Tibial artery (tissue), 4 donors: ENCODE measurements around the gene LTBP2.

Experiments used
- DNase-seq, 2 donors: peaks; one replicate each; pipeline ENCODE4 v3.0.0-alpha.2; 2019
- H3K27ac ChIP-seq, 2 donors: fragments of 200-600 bp; sonication (generic) in 1 of 2; 1 replicate in 1 of 2; 2 replicates in 1 of 2; pipeline ENCODE4 v1.5.1; 2018 to 2019; ENCODE audit warnings: mild to moderate bottlenecking in 1 of 2
- H3K27me3 ChIP-seq, 2 donors: fragments of 200-600 bp; sonication (generic) in 1 of 2; one replicate each; pipeline versions ENCODE4 v1.5.1 to v1.6.0; 2016 to 2019
- H3K36me3 ChIP-seq, 3 donors: fragments of 200-600 bp; sonication (generic) in 2 of 3; one replicate each; pipeline ENCODE4 v1.5.1; 2016 to 2019; ENCODE audit warnings: mild to moderate bottlenecking in 2 of 3
- H3K4me1 ChIP-seq, 4 donors: fragments of 200-600 bp; sonication (generic) in 2 of 4; 1 replicate in 3 of 4; 2 replicates in 1 of 4; pipeline ENCODE4 v1.5.1; 2016 to 2019
- H3K4me3 ChIP-seq, 2 donors: fragments of 200-600 bp; sonication (generic) in 1 of 2; 1 replicate in 1 of 2; 2 replicates in 1 of 2; pipeline ENCODE4 v1.5.1; 2018 to 2019; ENCODE audit warnings: mild to moderate bottlenecking in 2 of 2
- H3K9me3 ChIP-seq, 3 donors: fragments of 200-600 bp; sonication (generic) in 1 of 3; one replicate each; pipeline ENCODE4 v1.5.1; 2016 to 2019
- intact Hi-C: fragments of 100-400 bp; cut with DNase I; formaldehyde crosslinking; loops from one replicate; pipeline ENCODE4 v1.15.0; 2023; ENCODE audit warnings: low total_unique reads
- TF ChIP-seq, protein P1 (sequence below), 2 experiments: fragments of 200-600 bp in 1 of 2; fragments of 450-650 bp in 1 of 2; IDR thresholded peaks; one replicate each; pipeline ENCODE4 v1.5.1; 2017 to 2019; ENCODE audit warnings: antibody characterized with exemption in 2 of 2, mild to moderate bottlenecking in 1 of 2, moderate library complexity in 1 of 2

LTBP2 gene

DNA sequence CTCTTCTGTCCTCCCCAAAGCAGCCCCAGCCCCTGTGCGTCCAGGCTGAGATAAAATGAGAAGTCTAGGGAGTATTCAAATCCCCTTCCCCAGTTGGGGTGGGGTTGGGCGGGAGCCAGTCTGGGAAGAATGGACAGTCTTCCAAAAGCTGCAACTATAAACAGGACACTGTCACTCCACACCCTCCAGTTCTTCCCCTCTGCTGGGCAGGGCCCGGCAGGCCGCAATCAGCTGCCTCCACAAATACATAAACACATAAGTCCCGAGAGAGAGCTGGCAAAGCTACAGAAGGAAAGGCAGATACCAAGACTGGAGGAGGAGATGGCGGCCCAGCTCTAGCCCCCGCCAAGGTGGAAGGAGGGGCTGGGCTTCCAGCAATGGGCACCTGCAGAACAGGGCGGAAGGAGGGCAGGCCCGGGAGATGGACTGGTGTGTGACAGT is 12.7 kb downstream of the LTBP2 start:
- H3K4me3 ChIP-seq = no peak overlapping the region
- TF ChIP-seq, protein P1, sequence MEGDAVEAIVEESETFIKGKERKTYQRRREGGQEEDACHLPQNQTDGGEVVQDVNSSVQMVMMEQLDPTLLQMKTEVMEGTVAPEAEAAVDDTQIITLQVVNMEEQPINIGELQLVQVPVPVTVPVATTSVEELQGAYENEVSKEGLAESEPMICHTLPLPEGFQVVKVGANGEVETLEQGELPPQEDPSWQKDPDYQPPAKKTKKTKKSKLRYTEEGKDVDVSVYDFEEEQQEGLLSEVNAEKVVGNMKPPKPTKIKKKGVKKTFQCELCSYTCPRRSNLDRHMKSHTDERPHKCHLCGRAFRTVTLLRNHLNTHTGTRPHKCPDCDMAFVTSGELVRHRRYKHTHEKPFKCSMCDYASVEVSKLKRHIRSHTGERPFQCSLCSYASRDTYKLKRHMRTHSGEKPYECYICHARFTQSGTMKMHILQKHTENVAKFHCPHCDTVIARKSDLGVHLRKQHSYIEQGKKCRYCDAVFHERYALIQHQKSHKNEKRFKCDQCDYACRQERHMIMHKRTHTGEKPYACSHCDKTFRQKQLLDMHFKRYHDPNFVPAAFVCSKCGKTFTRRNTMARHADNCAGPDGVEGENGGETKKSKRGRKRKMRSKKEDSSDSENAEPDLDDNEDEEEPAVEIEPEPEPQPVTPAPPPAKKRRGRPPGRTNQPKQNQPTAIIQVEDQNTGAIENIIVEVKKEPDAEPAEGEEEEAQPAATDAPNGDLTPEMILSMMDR (IDR thresholded peaks at IDR 0.05) = no peak
- H3K27ac ChIP-seq = peak overlapping the region; percentile 82
- H3K9me3 ChIP-seq = no peaks in the 10 kb centered on the region
- H3K4me1 ChIP-seq = peaks cover 0 to 79% (median 54%) of the 10 kb centered on the region in 4 donors
- intact Hi-C loops = no loop called here
- no peaks in the 10 kb centered on the region for H3K27me3 ChIP-seq
- peak; percentile 81 to 83 for DNase-seq
- H3K36me3 ChIP-seq = peaks cover 0 to 34% (median 9%) of the 10 kb centered on the region in 3 donors

DNA sequence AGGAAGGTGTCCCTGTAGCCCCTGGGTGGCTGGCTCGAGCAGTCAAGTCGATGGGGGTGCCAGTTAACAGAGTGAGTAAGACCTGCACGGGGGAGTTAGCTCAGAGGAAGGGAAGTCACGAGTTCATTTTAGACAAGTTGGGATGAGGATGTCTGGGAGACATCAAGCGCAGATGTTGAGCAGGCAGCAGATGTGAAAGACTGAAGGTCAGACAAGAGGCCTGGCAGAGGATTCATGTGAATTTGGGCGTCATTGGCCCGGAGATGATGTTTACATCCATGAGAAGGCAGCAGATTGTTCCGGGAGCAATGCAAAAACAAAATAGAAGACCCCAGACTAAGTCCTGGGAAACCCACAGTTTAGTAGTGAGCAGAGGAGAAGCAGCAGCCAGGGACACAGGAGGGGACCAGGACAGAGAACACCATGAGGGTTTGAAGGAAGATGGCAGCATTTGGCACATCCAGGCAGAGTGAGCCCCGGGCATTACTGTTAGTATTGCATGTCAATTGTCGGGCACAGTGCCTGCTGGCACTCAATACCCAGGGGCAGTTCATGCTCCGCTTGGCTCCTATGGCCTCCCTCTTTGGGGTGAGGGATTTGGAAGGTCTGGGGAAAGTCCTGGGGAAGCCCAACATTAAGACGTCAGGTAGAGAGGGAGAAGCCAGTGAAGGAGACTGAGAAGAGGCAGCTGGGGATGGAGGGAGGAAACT is 15.1 kb downstream of the LTBP2 start:
- H3K4me1 ChIP-seq = peaks cover 8 to 93% (median 67%) of the 10 kb centered on the region in 4 donors
- no peaks in the 10 kb centered on the region for H3K27me3 ChIP-seq
- no peak overlapping the region for H3K4me3 ChIP-seq
- H3K9me3 ChIP-seq = no peaks in the 10 kb centered on the region
- TF ChIP-seq, protein P1 (IDR thresholded peaks at IDR 0.05) = no peak
- H3K27ac ChIP-seq = peak overlapping the region; percentile 82
- peaks cover 0 to 15% (median 0%) of the 10 kb centered on the region in 3 donors for H3K36me3 ChIP-seq
- intact Hi-C loops = no loop called here
- no peak for DNase-seq

DNA sequence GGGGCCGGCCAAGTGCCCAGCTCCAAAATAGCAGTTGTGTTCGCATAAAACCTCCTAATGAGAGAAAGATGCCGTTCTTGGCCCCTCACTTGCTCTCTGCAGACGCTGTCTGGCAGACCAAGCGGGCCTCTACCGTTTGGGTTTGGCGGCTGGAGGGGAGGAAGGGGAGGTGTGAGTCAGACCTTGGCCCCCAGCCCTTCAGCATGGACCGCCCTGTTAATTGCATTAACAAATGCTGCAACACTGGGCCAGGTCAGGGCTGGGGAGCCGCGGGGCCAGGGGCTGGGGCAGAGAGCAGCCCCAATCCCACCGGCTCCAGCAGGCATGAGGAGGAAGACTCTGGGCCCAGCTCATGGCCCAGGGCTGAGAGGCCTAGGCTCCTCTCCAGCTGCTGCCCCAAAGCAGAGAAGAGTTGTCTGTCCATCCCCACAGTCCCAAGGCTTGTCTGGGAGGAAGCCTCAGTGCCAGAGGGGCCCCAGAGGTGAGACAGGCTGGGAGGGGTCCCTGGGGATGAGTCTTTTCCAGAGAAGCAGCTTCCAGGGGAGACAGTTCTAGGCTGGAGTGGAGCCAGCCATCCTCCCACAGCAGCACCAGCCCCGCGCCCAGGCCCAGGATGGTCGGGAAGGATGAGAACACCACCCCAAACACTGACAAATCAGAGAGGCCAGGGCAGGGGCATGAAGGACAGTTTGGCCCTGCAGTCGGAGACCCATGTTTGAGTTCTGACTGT is 16.9 kb downstream of the LTBP2 start:
- intact Hi-C loops = no loop called here
- Histone ChIP-seq H3K4me1 (peaks cover 8 to 95% (median 63%) of the 10 kb centered on the region in 4 donors), H3K4me3 (no peak overlapping the region), H3K27me3 (no peaks in the 10 kb centered on the region), H3K36me3 (peaks cover 0 to 3% (median 0%) of the 10 kb centered on the region in 3 donors), H3K27ac (peak overlapping the region; percentile 82), H3K9me3 (no peaks in the 10 kb centered on the region)
- TF ChIP-seq, protein P1 (IDR thresholded peaks at IDR 0.05) = no peak
- DNase-seq = peak; percentile 74 to 86

DNA sequence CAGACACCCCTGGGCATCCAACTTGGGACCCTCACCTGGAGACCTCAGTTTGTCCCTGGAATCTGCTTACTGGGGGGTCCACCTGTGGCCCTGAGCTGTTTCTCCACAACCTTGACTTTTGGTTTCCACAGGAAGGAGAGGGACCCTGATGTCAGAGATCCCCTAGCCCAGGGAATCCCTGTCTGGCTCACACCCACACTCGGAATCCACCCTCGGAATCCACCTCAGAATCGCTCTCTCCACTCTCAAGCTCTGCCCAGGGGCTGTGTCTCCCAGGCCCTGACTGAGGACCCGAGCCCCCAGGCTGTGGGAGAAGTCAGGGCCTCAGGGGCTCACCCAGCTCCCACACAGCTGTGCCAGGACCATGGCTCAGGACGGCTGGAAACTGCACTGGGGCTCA is 17.4 kb downstream of the LTBP2 start:
- no peak for DNase-seq
- peak overlapping the region; percentile 82 for H3K27ac ChIP-seq
- no peak overlapping the region for H3K4me3 ChIP-seq
- intact Hi-C loops = no loop called here
- no peaks in the 10 kb centered on the region for H3K9me3 ChIP-seq
- H3K36me3 ChIP-seq = peaks cover 0 to under 1% (median 0%) of the 10 kb centered on the region in 3 donors
- TF ChIP-seq, protein P1 (IDR thresholded peaks at IDR 0.05) = no peak
- H3K4me1 ChIP-seq = peaks cover 8 to 95% (median 57%) of the 10 kb centered on the region in 4 donors
- H3K27me3 ChIP-seq = no peaks in the 10 kb centered on the region

DNA sequence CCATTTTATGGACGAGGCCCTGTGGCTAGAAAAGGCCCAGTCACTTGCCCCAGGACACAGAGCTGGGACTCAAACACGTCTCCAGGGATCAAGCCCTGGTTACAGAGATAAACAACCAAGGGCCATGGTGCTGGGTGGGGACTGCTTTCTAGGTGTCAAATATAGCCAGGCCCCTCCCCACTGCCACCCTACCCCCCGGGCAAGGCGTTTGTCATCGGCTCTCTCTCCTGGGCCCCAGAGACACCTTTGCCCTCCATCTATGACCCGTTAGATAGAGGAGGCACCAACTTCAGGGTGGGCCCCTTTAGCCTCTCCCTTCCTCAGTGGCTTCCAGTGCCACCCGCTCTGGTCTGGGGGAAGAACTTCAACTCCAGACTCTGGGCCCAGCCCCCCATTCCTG is 18.0 kb downstream of the LTBP2 start:
- DNase-seq = no peak
- no peaks in the 10 kb centered on the region for H3K9me3 ChIP-seq
- H3K36me3 ChIP-seq = no peaks in the 10 kb centered on the region
- H3K4me3 ChIP-seq = no peak overlapping the region
- TF ChIP-seq, protein P1 (IDR thresholded peaks at IDR 0.05) = no peak
- H3K4me1 ChIP-seq = peaks cover 8 to 93% (median 53%) of the 10 kb centered on the region in 4 donors
- H3K27ac ChIP-seq = peak overlapping the region; percentile 82
- intact Hi-C loops = no loop called here
- H3K27me3 ChIP-seq = no peaks in the 10 kb centered on the region
